NT2/D1 (cell line): Measurements from ENCODE around the gene SINHCAF.

Experiments used
- DNase-seq: peaks from one replicate; pipeline ENCODE4 v3.0.0-alpha.2; 2011; ENCODE audit warnings: low read depth, low spot score
- H3K27me3 ChIP-seq: 2 replicates; pipeline ENCODE4 v1.6.0; 2011; ENCODE audit warnings: mild to moderate bottlenecking; ENCODE audit not compliant: insufficient read length, insufficient read depth
- H3K36me3 ChIP-seq: 2 replicates; pipeline ENCODE4 v1.6.1; 2011; ENCODE audit warnings: mild to moderate bottlenecking, low read length, mixed read lengths; ENCODE audit not compliant: insufficient read depth, insufficient read length
- H3K4me1 ChIP-seq: 2 replicates; pipeline ENCODE4 v1.5.1; 2011; ENCODE audit not compliant: insufficient read depth, insufficient read length
- H3K4me3 ChIP-seq: 2 replicates; pipeline ENCODE4 v1.5.1; 2011; ENCODE audit warnings: low read depth; ENCODE audit not compliant: insufficient read length
- H3K9ac ChIP-seq: 2 replicates; pipeline ENCODE4 v1.6.0; 2011; ENCODE audit warnings: low read depth; ENCODE audit not compliant: insufficient read length
- H3K9me3 ChIP-seq: 2 replicates; pipeline ENCODE4 v1.5.1; 2011; ENCODE audit warnings: mild to moderate bottlenecking, low read length; ENCODE audit not compliant: insufficient read depth
- SUZ12 ChIP-seq: IDR thresholded peaks from 2 replicates; pipeline ENCODE4 v1.6.1; 2011; ENCODE audit not compliant: insufficient read length, insufficient read depth; ENCODE audit errors: extremely low read depth
- YY1 ChIP-seq: IDR thresholded peaks from 2 replicates; pipeline ENCODE4 v1.6.1; 2011; ENCODE audit not compliant: insufficient read length, insufficient read depth
- ZNF274 ChIP-seq: IDR thresholded peaks from 2 replicates; pipeline ENCODE4 v1.6.1; 2011; ENCODE audit warnings: mild to moderate bottlenecking, low read depth, low read length

The SINHCAF gene

GRCh38 chr12:31366104-31366621 is 40.2 kb upstream of the SINHCAF start:
- Histone ChIP-seq H3K4me3 (no peak overlapping the region), H3K27me3 (no peaks in the 10 kb centered on the region), H3K4me1 (peaks cover 22% of the 10 kb centered on the region), H3K36me3 (no peaks in the 10 kb centered on the region), H3K9me3 (no peaks in the 10 kb centered on the region), H3K9ac (no peak overlapping the region)
- TF ChIP-seq ZNF274 (no peak), SUZ12 (no peak), YY1 (no peak)
- DNase-seq, result no peak

- no peak for DNase-seq
- no peak overlapping the region for H3K4me3 ChIP-seq
- H3K36me3 ChIP-seq, result no peaks in the 10 kb centered on the region
- peaks cover 12% of the 10 kb centered on the region for H3K4me1 ChIP-seq
- no peaks in the 10 kb centered on the region for H3K27me3 ChIP-seq
- no peak overlapping the region for H3K9ac ChIP-seq
- no peak for TF ChIP-seq ZNF274
- TF ChIP-seq SUZ12, result no peak
- no peaks in the 10 kb centered on the region for H3K9me3 ChIP-seq
Measured at GRCh38 chr12:31363831-31364230, 37.9 kb upstream of the SINHCAF start.

GRCh38 chr12:31363416-31363809 is 37.5 kb upstream of the SINHCAF start:
- TF ChIP-seq SUZ12 (no peak), ZNF274 (no peak), YY1 (no peak)
- Histone ChIP-seq H3K9ac (peak overlapping the region; percentile 70), H3K9me3 (no peaks in the 10 kb centered on the region), H3K4me3 (no peak overlapping the region), H3K4me1 (peaks cover 9% of the 10 kb centered on the region), H3K27me3 (no peaks in the 10 kb centered on the region), H3K36me3 (no peaks in the 10 kb centered on the region)
- no peak for DNase-seq

GRCh38 chr12:31362759-31363415 is 36.9 kb upstream of the SINHCAF start:
- H3K9ac ChIP-seq, result peak overlapping the region; percentile 70

GRCh38 chr12:31362115-31362758 is 36.3 kb upstream of the SINHCAF start:
- H3K4me1 ChIP-seq, result peaks cover 9% of the 10 kb centered on the region

More at GRCh38 chr12:31362759-31363415, 36.9 kb upstream of the SINHCAF start:
- Histone ChIP-seq H3K36me3 (no peaks in the 10 kb centered on the region), H3K4me1 (peaks cover 9% of the 10 kb centered on the region), H3K9me3 (no peaks in the 10 kb centered on the region), H3K27me3 (no peaks in the 10 kb centered on the region), H3K4me3 (peak overlapping the region; percentile 26)
- peak; percentile 79 for DNase-seq
- no peak for TF ChIP-seq YY1
- no peak for TF ChIP-seq ZNF274
- no peak for TF ChIP-seq SUZ12

GRCh38 chr12:31361730-31362114 is 35.8 kb upstream of the SINHCAF start:
- H3K27me3 ChIP-seq, result no peaks in the 10 kb centered on the region
- H3K9me3 ChIP-seq, result no peaks in the 10 kb centered on the region
- H3K4me3 ChIP-seq, result peak overlapping the region; percentile 26
- H3K9ac ChIP-seq, result peak overlapping the region; percentile 70
- H3K36me3 ChIP-seq, result no peaks in the 10 kb centered on the region
- no peak for TF ChIP-seq ZNF274
- TF ChIP-seq YY1, result no peak
- no peak for TF ChIP-seq SUZ12
- no peak for DNase-seq
- peaks cover 9% of the 10 kb centered on the region for H3K4me1 ChIP-seq

More at GRCh38 chr12:31362115-31362758, 36.3 kb upstream of the SINHCAF start:
- no peak for TF ChIP-seq YY1
- TF ChIP-seq ZNF274, result no peak
- TF ChIP-seq SUZ12, result no peak
- Histone ChIP-seq H3K36me3 (no peaks in the 10 kb centered on the region), H3K27me3 (no peaks in the 10 kb centered on the region), H3K4me3 (peak overlapping the region; percentile 26), H3K9ac (peak overlapping the region; percentile 70), H3K9me3 (no peaks in the 10 kb centered on the region)
- peak; percentile 72 for DNase-seq

- TF ChIP-seq SUZ12, result no peak
- TF ChIP-seq ZNF274, result no peak
- TF ChIP-seq YY1, result no peak
- Histone ChIP-seq H3K4me1 (no peaks in the 10 kb centered on the region), H3K36me3 (no peaks in the 10 kb centered on the region), H3K9ac (no peak overlapping the region), H3K4me3 (no peak overlapping the region), H3K9me3 (no peaks in the 10 kb centered on the region), H3K27me3 (no peaks in the 10 kb centered on the region)
- no peak for DNase-seq
Measured at GRCh38 chr12:31355747-31356107, 29.8 kb upstream of the SINHCAF start.
